Hepatocyte (in vitro differentiated cells): ENCODE results near the gene DENND5B.

Experiments
- CTCF ChIP-seq: fragments of 200-600 bp; sonication (generic); IDR thresholded peaks from 2 replicates; pipeline ENCODE4 v1.5.1; 2016; ENCODE audit warnings: antibody characterized with exemption, mild to moderate bottlenecking; ENCODE audit not compliant: poor library complexity
- EZH2 ChIP-seq: fragments of 200-600 bp; sonication (generic); IDR thresholded peaks from 2 replicates; pipeline ENCODE4 v1.6.1; 2016; ENCODE audit warnings: antibody characterized with exemption, mild to moderate bottlenecking, borderline replicate concordance
- EZH2phosphoT487 ChIP-seq: fragments of 200-600 bp; sonication (generic); IDR thresholded peaks from one replicate; pipeline ENCODE4 v1.6.1; 2018; ENCODE audit warnings: antibody characterized with exemption, mild to moderate bottlenecking, low read depth, moderate library complexity; ENCODE audit not compliant: unreplicated experiment, severe bottlenecking

- TF ChIP-seq CTCF (no peak), EZH2 (no peak), EZH2phosphoT487 (no peak)
Observed at GRCh38 chr12:31631809-31632208, 40.9 kb upstream of the DENND5B start.
